HUES64 (cell line): ENCODE measurements around the gene OR4N5.
"Not testable (repeated sequence)": the region's sequence is repeated elsewhere in the genome, so short reads cannot be mapped to it uniquely, and the experiment has no call there.

Source experiments
- H3K27ac ChIP-seq: 2 replicates; pipeline ENCODE4 v1.7.0; 2013; ENCODE audit warnings: low read depth, low read length, inconsistent platforms
- H3K27me3 ChIP-seq: 2 replicates; pipeline ENCODE4 v1.6.1; 2013; ENCODE audit warnings: mild to moderate bottlenecking, low read length; ENCODE audit not compliant: insufficient read depth
- H3K36me3 ChIP-seq: 2 replicates; pipeline ENCODE4 v1.6.1; 2013; ENCODE audit warnings: mild to moderate bottlenecking, low read length; ENCODE audit not compliant: insufficient read depth
- H3K4me1 ChIP-seq: 2 replicates; pipeline ENCODE4 v1.6.1; 2013; ENCODE audit warnings: mild to moderate bottlenecking, low read length, moderate library complexity; ENCODE audit not compliant: insufficient read depth
- H3K4me3 ChIP-seq: 2 replicates; pipeline ENCODE4 v1.5.1; 2013; ENCODE audit warnings: mild to moderate bottlenecking, low read length, moderate library complexity
- H3K9ac ChIP-seq: 2 replicates; pipeline ENCODE4 v1.6.1; 2013; ENCODE audit warnings: mild to moderate bottlenecking, low read depth, low read length
- H3K9me3 ChIP-seq: 2 replicates; pipeline ENCODE4 v1.6.1; 2013; ENCODE audit warnings: low read depth, low read length; ENCODE audit not compliant: insufficient read depth
- WGBS: fragments of 150-250, 120-280 bp; methylation state at CpG from one replicate; pipeline ENCODE4 v1.1.7; 2013; ENCODE audit warnings: missing lambda C conversion rate; 5-methylcytosine and 5-hydroxymethylcytosine counted together

Gene OR4N5

GRCh38 chr14:20167091-20167490 is 28.5 kb downstream of the OR4N5 start:
- Histone ChIP-seq H3K27me3 (no peaks in the 10 kb centered on the region), H3K4me3 (no peak overlapping the region), H3K27ac (no peak overlapping the region), H3K9me3 (peaks cover 89% of the 10 kb centered on the region), H3K36me3 (no peaks in the 10 kb centered on the region), H3K4me1 (no peaks in the 10 kb centered on the region), H3K9ac (no peak overlapping the region)

GRCh38 chr14:20169852-20170251 is 31.2 kb downstream of the OR4N5 start:
- H3K9ac ChIP-seq, H3K4me1 ChIP-seq, H3K27ac ChIP-seq, H3K36me3 ChIP-seq, H3K4me3 ChIP-seq, H3K27me3 ChIP-seq: not testable (repeated sequence)
- peaks cover 81% of the 10 kb centered on the region for H3K9me3 ChIP-seq

- H3K4me1 ChIP-seq, H3K9ac ChIP-seq, H3K36me3 ChIP-seq, H3K27me3 ChIP-seq, H3K27ac ChIP-seq, H3K4me3 ChIP-seq: not testable (repeated sequence)
- peaks cover 79% of the 10 kb centered on the region for H3K9me3 ChIP-seq
These were observed 35.6 kb downstream of the OR4N5 start for GRCh38 chr14:20174205-20174604.

GRCh38 chr14:20176330-20176729 is 37.7 kb downstream of the OR4N5 start:
- H3K4me1 ChIP-seq, result no peaks in the 10 kb centered on the region
- H3K27ac ChIP-seq, result no peak overlapping the region
- no peak overlapping the region for H3K4me3 ChIP-seq
- H3K9ac ChIP-seq, result no peak overlapping the region
- H3K27me3 ChIP-seq, result no peaks in the 10 kb centered on the region
- no peaks in the 10 kb centered on the region for H3K36me3 ChIP-seq
- WGBS, result 64% methylated on average over 5 of the region's 6 CpGs
- H3K9me3 ChIP-seq, result peaks cover 85% of the 10 kb centered on the region

GRCh38 chr14:20177433-20177974 is 38.9 kb downstream of the OR4N5 start:
- Histone ChIP-seq H3K36me3 (no peaks in the 10 kb centered on the region), H3K4me3 (no peak overlapping the region), H3K9ac (no peak overlapping the region), H3K4me1 (no peaks in the 10 kb centered on the region), H3K27ac (no peak overlapping the region), H3K27me3 (no peaks in the 10 kb centered on the region), H3K9me3 (peaks cover 89% of the 10 kb centered on the region)
- WGBS, result 85% methylated on average over 7 of the region's 7 CpGs

GRCh38 chr14:20179218-20179617 is 40.6 kb downstream of the OR4N5 start:
- no peak overlapping the region for H3K9ac ChIP-seq
- H3K4me1 ChIP-seq, result no peaks in the 10 kb centered on the region
- H3K27me3 ChIP-seq, result no peaks in the 10 kb centered on the region
- H3K9me3 ChIP-seq, result peaks cover 92% of the 10 kb centered on the region
- no peaks in the 10 kb centered on the region for H3K36me3 ChIP-seq
- 58% methylated on average over 5 of the region's 5 CpGs for WGBS
- no peak overlapping the region for H3K27ac ChIP-seq
- H3K4me3 ChIP-seq, result no peak overlapping the region

- no peaks in the 10 kb centered on the region for H3K27me3 ChIP-seq
- no peak overlapping the region for H3K4me3 ChIP-seq
- peaks cover 96% of the 10 kb centered on the region for H3K9me3 ChIP-seq
- no peak overlapping the region for H3K27ac ChIP-seq
- no peaks in the 10 kb centered on the region for H3K36me3 ChIP-seq
- H3K9ac ChIP-seq, result no peak overlapping the region
- no peaks in the 10 kb centered on the region for H3K4me1 ChIP-seq
- WGBS, result 79% methylated on average over 2 of the region's 2 CpGs
These were observed 41.3 kb downstream of the OR4N5 start for GRCh38 chr14:20179880-20180279.

- Histone ChIP-seq H3K9me3 (peaks cover 92% of the 10 kb centered on the region), H3K36me3 (no peaks in the 10 kb centered on the region), H3K4me1 (no peaks in the 10 kb centered on the region), H3K27me3 (no peaks in the 10 kb centered on the region), H3K4me3 (no peak overlapping the region), H3K9ac (no peak overlapping the region), H3K27ac (no peak overlapping the region)
- 83% methylated on average over 2 of the region's 2 CpGs for WGBS
These were observed 41.9 kb downstream of the OR4N5 start for GRCh38 chr14:20180486-20180885.

GRCh38 chr14:20184181-20184580 is 45.6 kb downstream of the OR4N5 start:
- Histone ChIP-seq H3K27ac (no peak overlapping the region), H3K4me3 (no peak overlapping the region), H3K9me3 (peaks cover 93% of the 10 kb centered on the region), H3K27me3 (no peaks in the 10 kb centered on the region), H3K36me3 (no peaks in the 10 kb centered on the region), H3K9ac (no peak overlapping the region), H3K4me1 (no peaks in the 10 kb centered on the region)
- 63% methylated on average over 5 of the region's 5 CpGs for WGBS

- H3K27me3 ChIP-seq, result no peaks in the 10 kb centered on the region
- no peak within 1 kb of the TSS for H3K4me3 ChIP-seq
- no peak within 1 kb of the TSS for H3K9ac ChIP-seq
- no peaks in the 10 kb centered on the region for H3K36me3 ChIP-seq
- no peaks in the 10 kb centered on the region for H3K4me1 ChIP-seq
- 44% methylated on average over 1 of the region's 1 CpG for WGBS
- no peak within 1 kb of the TSS for H3K27ac ChIP-seq
- H3K9me3 ChIP-seq, result peaks cover 96% of the 10 kb centered on the region
These were observed 52.0 kb downstream of the OR4N5 start, which contains the start of gene OR11G2 for GRCh38 chr14:20190596-20190995. OR11G2 (plus strand) TSS chr14:20190896; CDS start chr14:20197438, 6,542 bp downstream.

- Histone ChIP-seq H3K4me1 (no peaks in the 10 kb centered on the region), H3K9me3 (peaks cover 96% of the 10 kb centered on the region), H3K4me3 (no peak overlapping the region), H3K27me3 (no peaks in the 10 kb centered on the region), H3K27ac (no peak overlapping the region), H3K36me3 (no peaks in the 10 kb centered on the region), H3K9ac (no peak overlapping the region)
- WGBS, result 81% methylated on average over 3 of the region's 3 CpGs
These were observed 52.8 kb downstream of the OR4N5 start for GRCh38 chr14:20191396-20191795.

GRCh38 chr14:20194101-20194500 is 55.5 kb downstream of the OR4N5 start:
- no peak overlapping the region for H3K27ac ChIP-seq
- no peaks in the 10 kb centered on the region for H3K36me3 ChIP-seq
- H3K9me3 ChIP-seq, result peaks cover 96% of the 10 kb centered on the region
- H3K27me3 ChIP-seq, result no peaks in the 10 kb centered on the region
- H3K4me3 ChIP-seq, result no peak overlapping the region
- H3K9ac ChIP-seq, result no peak overlapping the region
- H3K4me1 ChIP-seq, result no peaks in the 10 kb centered on the region
